GM19463 (cell line): ENCODE data around the gene ATXN2.
A peak's percentile ranks its signal among the peaks of the same experiment; 100 is the strongest.

Experiments used
- ATAC-seq: cut with Tn5 transposase; IDR thresholded peaks from one replicate; pipeline ENCODE4 v1.9.1; 2021; ENCODE audit warnings: mild to moderate bottlenecking, moderate library complexity; ENCODE audit not compliant: unreplicated experiment

The ATXN2 gene

DNA sequence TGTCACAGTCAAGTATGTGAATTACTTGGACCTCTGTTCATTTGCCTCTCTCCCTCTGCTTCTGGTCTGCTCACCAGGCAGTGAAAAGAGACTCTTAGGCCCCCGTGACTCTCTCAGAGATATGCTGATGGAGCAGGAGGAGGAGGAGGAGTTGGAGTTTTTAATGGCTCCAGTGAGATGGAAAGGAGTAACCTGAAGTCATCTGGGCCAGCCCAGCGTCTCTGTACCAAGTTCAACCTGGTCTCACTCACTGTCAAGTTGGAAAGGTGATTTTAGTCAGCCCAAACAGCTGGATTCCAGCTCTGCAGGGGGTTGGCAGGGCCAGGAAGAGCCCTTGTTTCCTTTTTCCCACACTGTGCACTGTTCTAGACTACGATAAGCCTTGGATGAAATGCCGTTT lies 144.8 kb downstream of the ATXN2 start:
- ATAC-seq = no peak

DNA sequence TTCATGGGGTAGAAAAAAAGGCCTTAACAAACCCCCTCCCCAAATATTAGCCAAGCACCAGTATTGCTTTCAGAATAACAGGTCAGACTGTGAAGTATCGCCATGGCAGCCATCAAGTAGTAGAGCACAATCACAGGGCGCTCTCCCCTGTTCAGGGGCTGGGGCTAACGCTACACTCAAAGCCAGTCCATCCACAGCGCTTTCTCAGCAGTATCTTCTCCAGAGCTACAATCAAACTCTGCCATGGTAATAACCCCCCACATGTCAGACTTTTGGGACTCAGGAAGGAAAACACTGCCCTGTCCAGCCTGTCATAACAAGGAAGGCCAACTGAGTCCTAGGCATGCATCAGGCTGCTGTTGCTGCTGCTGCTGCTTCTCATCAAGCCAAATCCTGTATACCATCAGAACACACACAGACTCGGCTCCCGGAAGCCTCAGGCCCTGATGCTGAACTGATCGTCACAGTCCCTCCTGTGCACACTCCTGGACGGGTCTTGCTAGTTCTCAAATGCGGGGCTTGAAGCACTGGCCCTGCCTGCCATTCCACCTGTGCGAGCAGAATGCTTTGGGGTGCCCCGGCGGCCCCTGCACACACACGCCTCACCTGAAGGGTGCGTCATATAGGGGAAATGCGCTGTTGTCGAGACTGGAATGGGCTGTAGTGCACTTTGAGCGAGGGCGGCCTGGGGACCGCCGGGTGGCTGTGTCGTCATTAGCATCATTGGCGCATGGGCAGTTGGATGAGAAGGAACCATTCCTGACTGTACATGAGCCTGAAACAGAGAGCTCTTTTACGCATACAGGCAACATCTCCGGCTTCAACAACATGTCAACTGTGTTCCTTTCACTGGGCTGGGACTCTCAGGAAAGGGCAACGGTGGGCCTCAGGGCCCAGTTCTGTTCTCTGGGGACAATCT lies 145.8 kb downstream of the ATXN2 start:
- no peak for ATAC-seq

DNA sequence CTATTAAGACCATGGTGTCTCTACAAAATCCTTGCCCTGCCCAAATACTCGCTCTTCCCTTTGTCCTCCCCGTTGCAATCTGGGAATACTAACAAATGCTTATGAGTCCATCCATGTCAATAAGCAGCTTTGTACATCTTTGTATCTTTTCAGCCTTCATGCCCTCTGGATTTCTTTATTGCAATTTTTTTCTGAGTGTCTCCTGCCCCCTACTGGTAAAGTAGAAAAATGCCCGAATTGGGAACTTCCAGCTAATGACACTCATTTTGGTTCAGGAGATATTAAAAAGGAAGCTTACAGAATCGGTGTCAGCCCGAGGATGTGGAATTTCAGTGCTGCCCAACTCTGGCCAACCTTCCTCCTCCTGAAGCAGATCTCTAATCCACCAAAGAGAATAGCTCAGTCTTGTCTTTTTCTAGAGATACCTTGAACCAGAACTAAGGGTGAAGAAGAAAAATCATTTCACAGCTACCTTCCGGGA lies 147.4 kb downstream of the ATXN2 start:
- ATAC-seq = no peak

DNA sequence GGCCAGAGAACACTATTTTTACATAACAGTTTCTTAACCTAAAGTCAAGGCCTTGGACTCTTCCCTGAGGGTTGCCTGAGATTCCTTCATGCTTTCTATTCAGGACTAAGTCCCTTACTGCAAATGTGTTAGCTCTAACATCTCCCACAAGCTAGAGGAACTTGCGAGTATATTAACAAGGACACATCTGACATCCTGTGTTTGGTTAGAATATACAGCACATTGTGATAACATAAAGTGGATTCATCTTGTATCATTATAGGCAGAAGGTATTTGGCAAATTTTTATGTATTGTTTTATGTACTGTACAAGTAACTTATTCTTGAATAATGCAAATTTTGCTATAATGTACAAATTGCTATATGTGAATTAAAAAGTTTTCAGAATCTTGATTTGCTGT lies 147.9 kb downstream of the ATXN2 start:
- no peak for ATAC-seq

DNA sequence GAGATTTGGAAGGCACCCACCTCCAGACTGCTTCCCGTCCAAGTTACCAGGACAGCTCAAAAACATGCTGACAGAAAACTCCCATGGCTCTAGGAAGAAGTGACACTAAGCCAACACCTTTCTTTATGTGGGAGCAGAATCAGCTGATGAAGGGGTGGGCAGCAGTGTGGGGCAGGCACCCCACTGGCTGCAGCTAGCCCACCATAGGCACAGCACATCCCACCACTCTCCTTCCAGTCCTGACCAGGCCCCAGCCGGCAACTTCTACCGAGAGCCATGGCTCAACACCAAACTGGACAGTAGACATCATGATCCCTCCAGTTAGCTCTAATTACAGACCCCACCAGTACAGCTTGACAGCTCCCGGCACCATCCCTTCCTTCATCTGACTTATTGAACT lies 148.4 kb downstream of the ATXN2 start:
- ATAC-seq = no peak

DNA sequence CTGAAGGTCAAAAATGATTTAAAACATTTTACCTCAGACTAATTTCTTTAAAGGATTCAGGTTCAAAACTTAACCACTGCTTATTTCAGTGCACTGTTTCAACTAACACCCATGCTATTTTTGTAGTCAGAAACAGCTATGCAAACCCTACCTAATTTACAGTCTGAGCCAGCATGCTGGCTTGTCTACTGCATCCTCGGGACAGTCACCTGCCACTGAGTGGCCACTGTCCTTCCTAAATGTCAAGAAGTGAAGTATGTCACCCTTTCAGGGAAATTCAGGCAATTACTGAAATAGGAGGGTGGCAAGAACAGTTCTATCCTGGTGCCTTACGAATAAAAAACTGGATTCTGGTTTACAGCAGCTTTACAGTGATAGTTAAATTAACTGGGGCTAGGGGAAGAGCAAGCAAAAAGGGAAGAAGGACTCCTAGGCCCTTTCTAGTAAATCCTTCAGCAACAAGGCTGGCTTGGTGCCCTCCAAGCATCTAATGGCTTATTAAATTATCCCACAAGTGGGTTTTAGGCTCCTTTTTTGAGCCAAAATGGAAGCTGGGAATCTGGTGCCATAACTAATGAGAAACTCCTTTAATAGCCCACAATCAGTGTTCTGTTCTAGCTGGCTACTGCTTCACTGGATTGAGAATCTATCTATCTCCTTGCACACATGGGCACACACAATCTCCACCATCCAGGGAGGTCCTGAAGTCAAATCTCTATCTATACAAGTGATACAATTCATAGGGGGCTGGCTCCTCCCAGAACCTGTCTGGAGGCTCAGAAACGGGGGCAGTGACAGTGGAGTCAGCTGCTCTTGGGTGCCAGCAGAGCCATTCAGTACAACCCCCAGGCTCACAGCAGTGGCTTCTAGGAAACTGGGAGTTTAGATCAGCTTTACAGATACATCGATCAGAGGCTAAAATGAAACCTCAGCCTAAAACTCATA lies 150.0 kb downstream of the ATXN2 start:
- no peak for ATAC-seq

DNA sequence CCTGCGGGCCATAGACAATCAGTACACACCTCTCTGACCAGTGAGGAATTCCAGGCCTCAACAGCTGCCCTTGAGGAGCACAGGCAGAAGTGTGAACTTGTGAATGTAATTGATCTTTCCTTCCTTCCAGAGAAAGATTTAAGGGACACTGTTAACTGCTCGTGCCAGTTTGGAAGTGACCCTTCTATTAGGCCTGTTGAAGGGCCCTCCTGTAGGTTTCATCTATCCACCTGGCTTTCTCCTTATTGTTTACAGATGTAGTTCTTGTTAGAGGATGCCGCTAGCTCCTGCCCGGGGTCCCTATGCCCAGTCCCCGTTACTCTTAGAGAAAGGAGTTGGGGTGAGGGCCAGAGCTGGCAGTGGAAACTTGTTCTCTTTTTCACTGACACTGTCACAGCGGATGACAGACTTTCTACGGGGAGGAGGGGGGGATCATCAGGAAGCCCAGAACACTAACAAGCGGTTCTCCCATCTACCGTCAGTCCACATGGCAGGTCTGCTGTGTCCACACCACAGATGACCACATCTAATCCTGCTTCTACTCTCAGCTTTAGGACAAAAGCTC lies 150.8 kb downstream of the ATXN2 start:
- ATAC-seq = no peak

DNA sequence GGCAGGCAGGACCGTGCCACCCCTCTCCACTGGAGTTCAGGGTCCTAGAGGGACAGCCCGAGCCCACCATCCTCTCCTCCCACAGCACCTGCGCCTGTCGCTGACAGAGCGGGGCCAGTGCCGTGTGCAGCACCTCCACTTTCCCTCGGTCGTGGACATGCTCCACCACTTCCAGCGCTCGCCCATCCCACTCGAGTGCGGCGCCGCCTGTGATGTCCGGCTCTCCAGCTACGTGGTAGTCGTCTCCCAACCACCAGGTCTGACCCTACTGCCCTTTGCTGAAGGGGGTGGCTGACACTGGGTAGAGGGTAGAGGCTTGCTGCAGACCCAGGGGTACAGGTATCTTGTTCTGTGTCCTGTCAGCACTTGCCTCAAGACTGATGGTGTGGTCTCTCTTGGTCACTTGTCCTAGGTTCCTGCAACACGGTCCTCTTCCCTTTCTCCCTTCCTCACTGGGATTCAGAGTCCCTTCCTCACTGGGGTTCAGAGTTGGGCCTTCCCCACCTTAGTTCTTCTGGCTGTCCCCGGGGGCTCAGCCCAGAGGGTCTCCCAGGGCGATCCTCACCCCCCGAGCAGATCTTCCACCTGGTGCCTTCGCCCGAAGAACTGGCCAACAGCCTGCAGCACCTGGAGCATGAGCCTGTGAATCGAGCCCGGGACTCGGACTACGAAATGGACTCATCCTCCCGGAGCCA lies 151.4 kb downstream of the ATXN2 start:
- ATAC-seq = no peak

DNA sequence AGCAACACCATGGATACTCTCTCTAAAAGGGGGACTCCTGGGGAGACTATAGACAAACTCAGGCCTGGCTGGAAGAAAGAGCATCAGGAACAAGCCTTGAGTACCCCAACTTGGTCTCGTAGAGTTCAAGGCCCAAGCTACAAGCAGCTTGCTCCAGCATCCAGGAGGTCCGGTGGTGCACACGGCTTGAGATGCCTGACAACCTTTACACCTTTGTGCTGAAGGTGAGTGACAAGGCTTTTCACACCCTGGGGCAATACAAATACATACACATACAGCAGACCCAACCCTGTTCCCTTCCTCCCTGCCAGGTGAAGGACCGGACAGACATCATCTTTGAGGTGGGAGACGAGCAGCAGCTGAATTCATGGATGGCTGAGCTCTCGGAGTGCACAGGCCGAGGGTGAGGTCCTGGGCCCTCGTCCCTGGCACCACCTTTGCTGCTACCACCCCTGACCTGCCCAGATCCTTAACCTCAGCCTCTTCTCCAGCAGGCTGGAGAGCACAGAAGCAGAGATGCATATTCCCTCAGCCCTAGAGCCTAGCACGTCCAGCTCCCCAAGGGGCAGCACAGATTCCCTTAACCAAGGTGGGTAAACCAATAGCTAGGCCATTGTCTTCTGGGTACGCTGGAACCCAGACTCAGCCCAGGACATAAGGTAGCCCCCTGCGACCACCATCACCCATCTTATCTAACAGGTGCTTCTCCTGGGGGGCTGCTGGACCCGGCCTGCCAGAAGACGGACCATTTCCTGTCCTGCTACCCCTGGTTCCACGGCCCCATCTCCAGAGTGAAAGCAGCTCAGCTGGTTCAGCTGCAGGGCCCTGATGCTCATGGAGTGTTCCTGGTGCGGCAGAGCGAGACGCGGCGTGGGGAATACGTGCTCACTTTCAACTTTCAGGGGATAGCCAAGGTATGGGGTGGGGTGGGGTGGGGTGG lies 152.2 kb downstream of the ATXN2 start:
- ATAC-seq = no peak

DNA sequence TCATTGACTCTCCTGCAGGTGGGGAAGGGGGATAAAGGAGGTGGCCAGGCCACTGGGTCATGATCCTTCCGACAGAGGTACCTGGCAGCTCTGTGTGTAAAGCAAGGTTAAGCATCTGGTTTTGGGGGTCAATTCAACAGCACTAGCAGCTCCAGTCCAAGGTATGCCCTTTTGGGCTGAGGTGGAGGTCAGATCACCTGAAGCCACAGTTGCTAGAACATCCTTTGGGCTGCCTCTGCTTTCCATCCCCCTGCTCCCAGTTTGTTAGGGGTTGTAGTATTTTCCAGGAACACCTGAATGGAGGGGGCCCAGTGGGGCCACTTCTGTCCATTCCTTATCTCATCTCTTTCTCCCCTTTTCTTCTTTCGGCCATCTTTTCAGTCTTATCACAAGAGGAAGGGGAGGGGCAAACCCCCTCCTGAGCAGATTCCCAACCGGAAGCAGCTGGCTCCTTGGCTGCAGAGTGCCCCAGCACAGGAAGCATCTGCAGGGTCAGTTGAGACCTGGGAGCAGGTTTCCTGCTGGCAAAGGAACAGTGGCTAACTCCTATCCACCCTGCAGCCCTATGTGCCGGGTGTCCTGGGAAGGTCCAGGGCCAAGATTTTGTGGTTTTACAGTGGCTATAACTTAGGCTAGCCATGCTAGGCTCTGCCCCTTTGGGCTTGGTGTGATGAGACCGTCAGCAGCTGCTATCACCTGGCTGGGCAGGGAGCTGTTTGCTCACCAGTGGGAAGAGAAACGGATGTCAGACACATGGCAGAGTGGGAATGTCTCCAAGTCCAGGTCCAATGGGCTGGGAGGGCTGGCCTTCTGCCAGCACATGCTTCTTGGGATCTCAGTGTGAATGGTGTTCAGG lies 153.2 kb downstream of the ATXN2 start:
- ATAC-seq = no peak

DNA sequence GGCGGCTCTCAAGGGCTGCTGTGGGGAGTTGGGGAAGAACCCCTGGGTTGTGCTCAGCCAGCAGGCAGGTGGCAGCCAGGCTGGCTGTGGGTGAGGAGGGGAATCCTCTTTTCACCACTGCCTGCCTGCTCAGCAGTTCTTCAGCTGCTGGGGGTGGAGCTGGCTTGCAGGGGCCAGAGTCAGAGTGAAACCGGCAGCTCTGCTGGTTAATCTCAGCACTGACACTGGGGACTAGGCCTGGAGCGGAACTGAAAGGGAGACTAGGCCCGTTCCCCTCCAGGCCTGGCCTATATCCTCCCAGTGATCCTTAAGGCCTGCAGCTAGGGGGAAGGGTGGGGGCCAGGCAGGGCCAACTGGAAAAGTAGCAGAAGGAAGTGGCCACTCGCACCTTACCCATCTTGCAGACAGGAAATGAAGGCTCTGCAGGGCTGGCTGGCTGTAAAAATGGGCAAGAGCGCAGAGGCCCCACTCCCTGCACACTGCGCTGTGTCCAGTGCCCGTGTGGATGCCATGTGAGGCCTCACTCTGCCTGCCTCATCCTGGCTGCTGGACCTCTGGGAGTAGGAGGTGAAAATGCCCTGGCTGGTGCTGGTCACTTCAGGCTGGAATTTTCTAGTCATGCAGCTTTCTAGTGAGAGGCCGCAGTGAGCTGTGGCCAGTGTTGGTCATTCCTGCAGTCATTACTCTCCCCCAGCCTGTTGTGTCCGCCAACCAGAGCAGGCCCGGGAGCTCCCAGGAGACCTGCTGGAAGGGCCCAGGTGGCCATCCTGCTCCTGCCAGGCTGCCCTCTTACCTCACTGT lies 154.0 kb downstream of the ATXN2 start:
- peak; percentile 88 for ATAC-seq

DNA sequence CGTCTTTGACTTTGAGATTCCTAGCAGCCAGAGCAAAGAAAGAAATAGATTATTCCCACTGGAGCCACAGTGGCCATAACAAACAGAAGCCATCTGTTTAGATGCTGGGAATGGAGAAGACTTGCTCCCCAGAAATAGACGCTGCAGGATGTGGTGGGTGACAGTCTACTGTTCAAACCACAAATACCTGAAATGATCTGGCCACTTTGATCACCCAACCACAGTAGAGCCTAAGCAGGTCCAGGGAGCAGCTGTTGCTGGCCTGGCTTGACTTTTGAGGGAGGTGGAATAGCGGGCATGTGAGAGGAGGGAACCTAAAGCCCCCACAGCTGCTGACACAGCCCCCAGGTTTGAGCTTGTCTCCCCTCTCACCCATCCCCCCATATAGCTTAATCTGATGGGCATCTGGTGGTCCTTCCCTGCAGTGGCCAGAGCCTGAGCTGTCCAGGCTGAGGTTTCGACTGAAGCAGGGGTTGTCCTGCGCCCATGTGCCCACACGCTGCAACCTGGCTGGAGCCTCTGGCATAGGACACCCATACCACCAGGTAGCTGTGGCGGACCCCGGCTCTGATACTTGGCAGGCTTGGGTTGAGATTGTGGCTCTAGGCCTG lies 154.7 kb downstream of the ATXN2 start:
- ATAC-seq = peak; percentile 31

DNA sequence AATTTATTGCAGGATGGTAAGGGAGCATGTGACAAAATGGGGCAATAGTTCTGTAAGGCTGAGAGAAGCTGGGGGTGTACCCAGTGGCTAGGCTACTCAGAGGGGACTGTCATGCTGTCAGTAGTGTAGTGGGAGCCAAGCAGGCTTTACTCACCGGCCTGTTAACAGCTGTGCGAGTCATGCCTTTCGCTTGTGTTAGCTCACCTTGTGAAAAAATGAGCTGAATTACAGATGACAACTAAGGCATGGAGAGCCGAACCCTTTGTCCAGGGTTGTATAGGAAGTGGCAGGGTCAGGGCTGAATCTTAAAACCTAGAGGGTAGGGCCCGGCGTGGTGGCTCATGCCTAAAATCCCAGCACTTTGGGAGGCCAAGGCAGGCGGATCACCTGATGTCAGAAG lies 155.5 kb downstream of the ATXN2 start:
- no peak for ATAC-seq

DNA sequence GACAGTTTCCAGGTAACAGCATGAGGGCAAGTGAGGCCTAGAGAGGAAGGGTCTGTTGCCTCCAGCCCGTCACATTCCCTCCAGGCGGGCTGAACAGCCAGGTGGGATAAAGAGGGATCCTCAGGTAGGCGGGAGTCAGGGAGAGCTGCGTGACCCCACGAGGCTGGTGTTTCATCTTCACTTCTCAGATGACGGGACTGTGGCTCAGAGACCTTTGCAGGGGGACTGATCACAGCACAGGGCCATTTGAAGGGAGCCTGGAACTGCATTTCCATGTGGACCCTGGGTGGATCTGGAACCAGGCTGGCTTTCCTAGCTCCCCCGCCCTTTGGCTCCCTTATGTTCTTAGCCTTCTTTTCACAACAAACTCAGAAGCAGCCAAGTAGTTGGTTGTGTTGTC lies 156.0 kb downstream of the ATXN2 start:
- no peak for ATAC-seq

DNA sequence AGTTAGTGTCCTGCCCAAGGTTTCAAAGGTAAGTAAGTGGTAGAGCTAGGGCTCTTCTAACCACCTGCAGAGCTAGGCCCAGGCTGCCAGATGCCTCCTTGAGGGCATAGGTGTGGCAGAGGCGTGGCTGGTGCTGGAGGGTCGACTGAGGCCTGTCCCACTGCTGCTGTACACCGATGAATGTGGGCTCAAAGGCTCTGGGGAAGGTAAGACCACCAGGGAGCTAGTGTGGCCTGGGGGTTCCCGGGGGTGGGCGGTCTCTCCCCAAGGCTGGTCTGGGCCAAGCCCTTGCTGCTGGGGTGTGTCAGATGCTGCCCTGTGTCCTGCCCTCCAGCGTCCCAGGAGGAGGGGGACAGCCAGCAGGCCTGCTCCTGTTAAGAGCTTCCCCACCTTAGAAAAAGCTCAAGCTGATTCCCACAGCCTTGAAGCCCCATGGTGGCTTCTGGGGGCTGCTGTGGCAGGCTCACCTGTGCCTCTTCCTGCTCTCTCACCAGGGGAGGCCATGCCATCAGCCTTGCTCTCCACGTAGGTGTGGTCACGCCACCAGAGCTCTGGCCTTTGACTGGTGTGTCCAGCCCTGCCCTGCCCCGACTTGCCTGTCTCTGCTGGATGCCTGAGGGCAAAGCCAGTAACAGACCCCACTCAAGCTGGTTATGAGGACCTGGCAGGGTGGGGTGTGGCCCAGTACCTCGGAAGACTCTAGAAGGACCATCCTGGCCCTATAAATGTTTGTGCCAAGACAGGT lies 156.6 kb downstream of the ATXN2 start:
- no peak for ATAC-seq

DNA sequence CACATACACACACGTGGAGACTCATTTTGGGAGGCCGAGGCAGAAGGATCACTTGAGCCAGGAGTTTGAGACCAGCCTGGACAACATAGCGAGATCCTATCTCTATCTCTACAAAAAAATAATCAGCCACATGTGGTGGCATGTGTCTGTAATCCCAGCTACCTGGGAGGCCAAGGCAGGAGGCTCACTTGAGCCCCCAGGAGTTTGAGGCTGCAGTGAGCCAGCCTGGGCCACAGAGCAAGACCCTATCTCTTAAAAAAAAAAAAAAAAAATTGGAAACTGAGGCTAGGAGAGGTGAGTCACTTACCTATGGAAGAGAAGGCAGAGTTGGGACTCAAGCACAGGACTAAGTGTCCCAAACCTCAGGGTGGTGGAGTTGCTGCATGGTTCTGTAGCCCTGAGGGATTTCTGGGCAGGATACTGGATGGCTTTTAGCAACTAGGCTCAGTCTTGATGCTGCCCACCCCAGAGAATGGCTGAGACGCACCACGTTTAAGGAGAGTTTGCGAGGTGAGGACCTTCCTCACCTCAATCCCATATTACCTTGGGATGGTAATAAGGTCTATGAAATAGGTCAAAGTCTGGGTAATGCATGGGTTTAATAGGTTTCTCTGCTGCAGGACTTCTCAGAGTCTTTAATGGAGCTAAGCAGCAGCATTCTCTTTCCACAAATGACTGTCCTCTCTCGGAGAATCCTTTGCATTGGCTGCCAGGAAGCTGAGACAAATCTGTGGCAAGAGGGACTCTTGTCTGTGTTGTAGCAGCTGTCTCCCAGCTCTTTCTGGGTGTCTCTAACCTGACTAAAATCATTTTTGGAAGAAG lies 157.8 kb downstream of the ATXN2 start:
- ATAC-seq = no peak
